ENCODE results near the gene PIK3C3. TPM values are rescaled to one million over a fixed set of nuclear protein-coding genes. Genes with fewer than 3 reads are reported as not detected.

Gene PIK3C3
- total and polyA plus RNA-seq, 2 of the 8 experiments (the other 6 are each of a cell fraction or from before 2014, with no cell fraction given): 15.3 to 47.4 TPM

DNA sequence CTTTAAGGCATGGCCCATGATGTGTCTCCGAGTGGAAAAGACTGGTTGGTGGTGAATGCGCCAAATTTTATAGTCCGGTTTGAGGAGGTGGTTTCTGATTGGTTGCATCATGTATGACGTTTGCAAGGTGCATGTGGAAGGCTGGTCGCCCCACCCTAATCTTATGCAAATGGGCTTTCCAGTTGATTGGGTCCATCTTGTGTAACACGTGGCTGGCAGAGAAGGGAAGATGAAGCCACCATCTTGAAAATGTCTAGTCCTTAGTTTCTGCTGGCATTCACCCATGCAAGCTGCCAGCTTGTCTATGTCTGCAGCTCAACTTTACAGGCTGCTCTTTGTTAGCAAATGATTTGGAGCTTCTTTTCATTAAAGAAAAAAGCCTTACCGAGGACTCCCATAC is 132.2 kb downstream of the PIK3C3 start:
- no peak overlapping the region for H3K4me3 ChIP-seq (ENCODE audit: extremely low read depth in 1 of 4, insufficient read depth in 2 of 4, low read depth in 3 of 4, low read length in 4 of 4)
- H3K18ac ChIP-seq (ENCODE audit: extremely low read depth, low read length): no peak overlapping the region
- H2AK5ac ChIP-seq (ENCODE audit: low read depth, low read length): no peak overlapping the region
- ChIA-PET POLR2A (ENCODE audit: partially characterized antibody) (no interaction called here), CTCF (ENCODE audit: partially characterized antibody) (no interaction called here)
- peaks cover 0 to 1% (median 0%) of the 10 kb centered on the region in 4 experiments; a peak in 1 of 7 replicates for H3K27me3 ChIP-seq (replicated peaks in 1 of 4; ENCODE audit: control insufficient read depth in 3 of 4, extremely low read depth in 1 of 4, insufficient read depth in 3 of 4, low read length in 3 of 4)
- no peaks in the 10 kb centered on the region for H4K20me1 ChIP-seq (replicated peaks in 1 of 2; ENCODE audit: control insufficient read depth in 1 of 2, insufficient read depth in 2 of 2, low read length in 2 of 2)
- H2BK120ac ChIP-seq (replicated peaks; ENCODE audit: low read depth, low read length): no peak overlapping the region
- H4K5ac ChIP-seq (ENCODE audit: insufficient read length, low read depth, low read length): no peak overlapping the region
- no peak overlapping the region for H4K8ac ChIP-seq (ENCODE audit: extremely low read depth, insufficient read depth, low read length)
- H3K23ac ChIP-seq (ENCODE audit: insufficient read length): no peak overlapping the region
- H3K79me2 ChIP-seq (ENCODE audit: control insufficient read depth in 1 of 2, insufficient read depth in 2 of 2, low read length in 2 of 2): no peaks in the 10 kb centered on the region
- H2BK12ac ChIP-seq (ENCODE audit: low read depth, low read length): no peak overlapping the region
- no peak overlapping the region for H2BK20ac ChIP-seq (ENCODE audit: low read length)
- no peak overlapping the region for H3K27ac ChIP-seq (ENCODE audit: low read depth, low read length)
- H2AFZ ChIP-seq (ENCODE audit: low read length): no peak overlapping the region
- H3K4me2 ChIP-seq (ENCODE audit: insufficient read depth in 1 of 2, low read depth in 2 of 2, low read length in 2 of 2): no peak overlapping the region
- DNase-seq (ENCODE audit: low read depth in 1 of 2, low spot score in 2 of 2) (no peak), FAIRE-seq (no peak)
- H3K14ac ChIP-seq (ENCODE audit: insufficient read length): no peak overlapping the region
- no peak overlapping the region for H4K91ac ChIP-seq (replicated peaks; ENCODE audit: insufficient read length, low read length)
- no peak overlapping the region for H2BK5ac ChIP-seq (ENCODE audit: low read depth, low read length)
- TF ChIP-seq CTBP2 (IDR thresholded peaks at IDR 0.05; ENCODE audit: borderline replicate concordance, insufficient read depth, insufficient read length, low read length) (no peak), SRF (IDR thresholded peaks at IDR 0.05; ENCODE audit: low read depth, low read length) (no peak), EP300 (IDR thresholded peaks at IDR 0.05; ENCODE audit: borderline replicate concordance in 1 of 2, low read depth in 2 of 2, low read length in 2 of 2) (no peak)
- TF ChIP-seq, protein P1, sequence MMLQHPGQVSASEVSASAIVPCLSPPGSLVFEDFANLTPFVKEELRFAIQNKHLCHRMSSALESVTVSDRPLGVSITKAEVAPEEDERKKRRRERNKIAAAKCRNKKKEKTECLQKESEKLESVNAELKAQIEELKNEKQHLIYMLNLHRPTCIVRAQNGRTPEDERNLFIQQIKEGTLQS (IDR thresholded peaks at IDR 0.05; ENCODE audit: insufficient read depth, low read depth, low read length): no peak
- no peak overlapping the region for H3K9ac ChIP-seq (replicated peaks in 1 of 4; ENCODE audit: extremely low read depth in 1 of 4, low read depth in 3 of 4, low read length in 3 of 4)
- no peaks in the 10 kb centered on the region for H3K79me1 ChIP-seq (ENCODE audit: low read depth, low read length)
- no peaks in the 10 kb centered on the region for H3K23me2 ChIP-seq (ENCODE audit: low read depth, low read length)
- H2BK15ac ChIP-seq (ENCODE audit: low read length): no peak overlapping the region
- no peak overlapping the region for H3K4ac ChIP-seq (replicated peaks; ENCODE audit: insufficient read length, low read depth, low read length)
- 88% methylated on average over 7 of the region's 7 CpGs; no CpG with 5 or more reads in 1 of the 2 experiments for WGBS, 2 experiments (ENCODE audit: extremely low coverage in 1 of 2, insufficient coverage in 1 of 2, insufficient read length in 1 of 2, insufficient replicate concordance in 2 of 2, low coverage in 1 of 2, low lambda C conversion rate in 2 of 2, missing lambda C conversion rate in 1 of 2)
- H3K4me1 ChIP-seq (replicated peaks in 1 of 4; ENCODE audit: control insufficient read depth in 3 of 4, insufficient read depth in 4 of 4, low read length in 3 of 4): no peaks in the 10 kb centered on the region
- H3K36me3 ChIP-seq (ENCODE audit: control insufficient read depth in 2 of 4, insufficient read depth in 4 of 4, low read length in 3 of 4): peaks cover 0 to under 1% (median 0%) of the 10 kb centered on the region in 4 experiments; a peak in 1 of 8 replicates
- H3K56ac ChIP-seq (replicated peaks; ENCODE audit: insufficient read length, low read depth, low read length): no peak overlapping the region
- H3K9me3 ChIP-seq (ENCODE audit: insufficient read depth in 2 of 2, low read depth in 1 of 2, low read length in 1 of 2): no peaks in the 10 kb centered on the region
